GM19035 (cell line): ENCODE results near the gene SLC46A2.

Experiments
- ATAC-seq: cut with Tn5 transposase; IDR thresholded peaks from one replicate; pipeline ENCODE4 v1.9.1; 2021; ENCODE audit not compliant: unreplicated experiment

Gene SLC46A2

GRCh38 chr9:112831969-112832368 is 58.7 kb downstream of the SLC46A2 start:
- ATAC-seq = no peak

- ATAC-seq = no peak
Measured at GRCh38 chr9:112831281-112831851, 59.3 kb downstream of the SLC46A2 start.
